Loucy (cell line): ENCODE results near the gene ETFBKMT.
A peak's percentile ranks its signal among the peaks of the same experiment; 100 is the strongest.

ENCODE experiments used
- H2AFZ ChIP-seq: fragments of 200-600 bp; sonication (generic); 2 replicates; pipeline ENCODE4 v1.6.0; 2016; ENCODE audit warnings: antibody characterized with exemption, mild to moderate bottlenecking, low read length, moderate library complexity
- H3F3A ChIP-seq: fragments of 200-600 bp; 2 replicates; pipeline ENCODE4 v1.6.0; 2016; ENCODE audit warnings: antibody characterized with exemption, low read depth, mild to moderate bottlenecking
- H3K27me3 ChIP-seq: fragments of 200-600 bp; sonication (generic); 2 replicates; pipeline ENCODE4 v1.6.1; 2014; ENCODE audit warnings: low read length, mild to moderate bottlenecking; ENCODE audit not compliant: insufficient read depth, poor library complexity, severe bottlenecking
- H3K36me3 ChIP-seq: fragments of 200-600 bp; sonication (generic); 2 replicates; pipeline ENCODE4 v1.6.1; 2016; ENCODE audit warnings: low read length; ENCODE audit not compliant: insufficient read depth
- H3K4me1 ChIP-seq: fragments of 200-600 bp; sonication (generic); 2 replicates; pipeline ENCODE4 v1.5.1; 2014; ENCODE audit warnings: low read length, mild to moderate bottlenecking; ENCODE audit not compliant: insufficient read depth, poor library complexity, severe bottlenecking
- H3K4me2 ChIP-seq: fragments of 200-600 bp; sonication (generic); 2 replicates; pipeline ENCODE4 v1.6.0; 2014; ENCODE audit warnings: antibody characterized with exemption, low read length, low read depth, mild to moderate bottlenecking; ENCODE audit not compliant: poor library complexity, severe bottlenecking
- H3K4me3 ChIP-seq: fragments of 200-600 bp; sonication (generic); 2 replicates; pipeline ENCODE4 v1.5.1; 2014; ENCODE audit warnings: low read length, mild to moderate bottlenecking, mixed read lengths; ENCODE audit not compliant: poor library complexity, severe bottlenecking
- H3K79me2 ChIP-seq: fragments of 200-600 bp; sonication (generic); 2 replicates; pipeline ENCODE4 v1.6.1; 2014; ENCODE audit warnings: low read length; ENCODE audit not compliant: insufficient read depth
- H3K9ac ChIP-seq: fragments of 200-600 bp; sonication (generic); 2 replicates; pipeline ENCODE4 v1.6.0; 2014; ENCODE audit warnings: mild to moderate bottlenecking, low read depth, low read length, moderate library complexity; ENCODE audit not compliant: poor library complexity, severe bottlenecking
- H3K9me2 ChIP-seq: fragments of 200-600 bp; sonication (generic); replicated peaks from 2 replicates; pipeline ENCODE4 v1.6.1; 2016; ENCODE audit warnings: low read depth, low read length, mixed read lengths
- H3K9me3 ChIP-seq: fragments of 200-600 bp; sonication (generic); 2 replicates; pipeline ENCODE4 v1.6.1; 2014; ENCODE audit warnings: mild to moderate bottlenecking, antibody characterized with exemption, low read length, low read depth; ENCODE audit not compliant: insufficient read depth
- H4K20me1 ChIP-seq: fragments of 200-600 bp; sonication (generic); 2 replicates; pipeline ENCODE4 v1.6.0; 2014; ENCODE audit warnings: antibody characterized with exemption, low read length, mild to moderate bottlenecking; ENCODE audit not compliant: insufficient read depth, poor library complexity, severe bottlenecking
- CTCF ChIP-seq: fragments of 200-600 bp; sonication (generic); conservative IDR thresholded peaks from 2 replicates; pipeline ENCODE4 v1.5.1; 2014; ENCODE audit warnings: mild to moderate bottlenecking, antibody characterized with exemption, low read length
- EZH2phosphoT487 ChIP-seq: fragments of 200-600 bp; IDR thresholded peaks from 2 replicates; pipeline ENCODE4 v1.6.1; 2018; ENCODE audit warnings: antibody characterized with exemption, mild to moderate bottlenecking, moderate library complexity, borderline replicate concordance

Gene ETFBKMT

GRCh38 chr12:31710021-31710818 lies 50.7 kb downstream of the ETFBKMT start:
- Histone ChIP-seq H3K79me2 (no peaks in the 10 kb centered on the region), H3K27me3 (no peaks in the 10 kb centered on the region), H3K9ac (no peak overlapping the region), H4K20me1 (no peaks in the 10 kb centered on the region), H3F3A (no peaks in the 10 kb centered on the region), H3K9me2 (no peaks in the 10 kb centered on the region), H3K9me3 (no peaks in the 10 kb centered on the region; the same call in 1 of the 2 replicates), H3K36me3 (no peaks in the 10 kb centered on the region), H3K4me3 (no peak overlapping the region), H2AFZ (no peak overlapping the region), H3K4me1 (peaks cover under 1% of the 10 kb centered on the region), H3K4me2 (no peak overlapping the region)
- TF ChIP-seq EZH2phosphoT487 = no peak
- no peak for TF ChIP-seq CTCF

- H3K9me3 ChIP-seq = no peaks in the 10 kb centered on the region; the same call in 1 of the 2 replicates
- no peak overlapping the region for H2AFZ ChIP-seq
- no peak overlapping the region for H3K4me2 ChIP-seq
- no peak overlapping the region for H3K9ac ChIP-seq
- no peaks in the 10 kb centered on the region for H3F3A ChIP-seq
- H3K36me3 ChIP-seq = no peaks in the 10 kb centered on the region
- H3K79me2 ChIP-seq = no peaks in the 10 kb centered on the region
- H4K20me1 ChIP-seq = no peaks in the 10 kb centered on the region
- no peaks in the 10 kb centered on the region for H3K27me3 ChIP-seq
- no peak overlapping the region for H3K4me3 ChIP-seq
- H3K9me2 ChIP-seq = no peaks in the 10 kb centered on the region
- H3K4me1 ChIP-seq = peaks cover 6% of the 10 kb centered on the region
- TF ChIP-seq CTCF (no peak), EZH2phosphoT487 (no peak)
Measured at GRCh38 chr12:31712877-31713276, 53.4 kb downstream of the ETFBKMT start.

DNA sequence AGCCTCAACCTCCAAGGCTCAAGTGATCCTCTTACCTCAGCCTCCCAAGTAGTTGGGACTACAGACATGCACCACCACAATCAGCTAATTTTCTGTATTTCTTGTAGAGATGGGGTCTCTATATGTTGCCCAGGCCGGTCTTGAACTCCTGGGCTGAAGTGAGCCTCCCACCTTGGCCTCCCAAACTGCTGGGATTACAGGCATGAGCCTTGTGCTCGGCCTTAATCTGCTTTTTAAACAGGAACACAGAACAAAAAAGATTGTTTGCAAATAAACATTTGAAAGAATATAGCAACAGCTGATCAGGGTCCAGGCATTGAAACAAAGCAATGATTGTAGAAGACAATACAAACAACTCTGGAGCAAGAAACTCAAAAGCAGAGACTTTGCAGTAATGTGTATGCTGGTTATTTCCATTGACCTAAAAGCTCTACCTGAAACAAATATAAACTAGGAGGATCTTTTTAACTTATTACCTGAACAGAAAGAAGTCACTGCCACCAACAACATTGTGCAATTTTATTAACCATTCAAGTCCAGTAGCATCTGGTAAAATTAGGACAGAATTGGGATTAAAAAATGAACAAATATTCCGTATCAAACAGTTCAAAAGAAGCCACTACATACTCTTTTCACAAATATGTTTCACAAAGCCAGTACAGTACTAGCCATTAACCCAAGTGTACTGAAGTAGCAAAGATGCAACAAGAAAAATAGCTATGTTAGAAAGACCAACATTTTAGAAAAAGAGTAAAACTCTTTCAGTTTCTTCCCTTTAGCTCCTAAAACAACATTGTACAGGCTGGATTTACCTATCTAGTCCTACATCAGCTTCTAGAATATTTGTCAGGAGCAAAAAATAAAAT lies 55.2 kb downstream of the ETFBKMT start:
- Histone ChIP-seq H3K4me2 (no peak overlapping the region), H3K4me3 (no peak overlapping the region), H3K79me2 (no peaks in the 10 kb centered on the region), H3K9me2 (no peaks in the 10 kb centered on the region), H4K20me1 (no peaks in the 10 kb centered on the region), H3F3A (no peaks in the 10 kb centered on the region), H3K9me3 (no peaks in the 10 kb centered on the region), H3K9ac (no peak overlapping the region), H3K4me1 (peaks cover 6% of the 10 kb centered on the region), H2AFZ (peak overlapping the region; percentile 11; the same call in 1 of the 2 replicates), H3K36me3 (no peaks in the 10 kb centered on the region), H3K27me3 (no peaks in the 10 kb centered on the region)
- TF ChIP-seq CTCF (no peak), EZH2phosphoT487 (no peak)
